Activated T-cell treated with anti-CD3 and anti-CD28 coated beads for 1 hour (primary cell): ENCODE measurements around the gene SNAPC5.
"Not testable (repeated sequence)": the region's sequence is repeated elsewhere in the genome, so short reads cannot be mapped to it uniquely, and the experiment has no call there.

Experiments
- DNase-seq: peaks from one replicate; pipeline ENCODE4 v3.0.0-alpha.2; 2020; ENCODE audit warnings: low read depth

Gene SNAPC5

GRCh38 chr15:66491846-66492245, 5.7 kb downstream of the SNAPC5 start:
- no peak for DNase-seq

GRCh38 chr15:66489179-66489791, 8.3 kb downstream of the SNAPC5 start:
- DNase-seq: no peak

GRCh38 chr15:66488525-66488924, 9.0 kb downstream of the SNAPC5 start:
- no peak for DNase-seq

DNA sequence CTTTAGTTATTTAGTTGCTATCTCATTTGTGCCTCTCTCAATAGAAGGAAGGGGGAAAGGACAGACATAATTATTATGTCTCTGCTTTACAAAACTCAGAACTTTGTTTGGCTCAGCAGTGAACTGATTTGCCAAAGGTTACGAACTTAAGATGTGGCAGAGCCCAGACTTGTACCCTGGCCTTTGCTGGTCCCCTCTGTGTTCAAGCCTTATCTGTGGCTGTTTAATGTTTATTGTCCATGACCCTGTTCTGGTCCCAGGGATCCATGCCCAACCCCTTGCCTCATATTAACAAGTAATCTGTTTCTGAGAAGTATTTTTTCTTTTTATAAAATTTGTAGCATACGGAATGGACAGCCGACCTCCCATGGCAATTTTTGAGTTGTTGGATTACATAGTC, 10.7 kb downstream of the SNAPC5 start:
- no peak for DNase-seq

GRCh38 chr15:66484539-66485112, 12.9 kb downstream of the SNAPC5 start:
- no peak for DNase-seq

- DNase-seq: no peak
Observed at GRCh38 chr15:66483131-66483566, 14.4 kb downstream of the SNAPC5 start.

- DNase-seq: no peak
Observed at GRCh38 chr15:66482539-66482938, 15.0 kb downstream of the SNAPC5 start.

DNA sequence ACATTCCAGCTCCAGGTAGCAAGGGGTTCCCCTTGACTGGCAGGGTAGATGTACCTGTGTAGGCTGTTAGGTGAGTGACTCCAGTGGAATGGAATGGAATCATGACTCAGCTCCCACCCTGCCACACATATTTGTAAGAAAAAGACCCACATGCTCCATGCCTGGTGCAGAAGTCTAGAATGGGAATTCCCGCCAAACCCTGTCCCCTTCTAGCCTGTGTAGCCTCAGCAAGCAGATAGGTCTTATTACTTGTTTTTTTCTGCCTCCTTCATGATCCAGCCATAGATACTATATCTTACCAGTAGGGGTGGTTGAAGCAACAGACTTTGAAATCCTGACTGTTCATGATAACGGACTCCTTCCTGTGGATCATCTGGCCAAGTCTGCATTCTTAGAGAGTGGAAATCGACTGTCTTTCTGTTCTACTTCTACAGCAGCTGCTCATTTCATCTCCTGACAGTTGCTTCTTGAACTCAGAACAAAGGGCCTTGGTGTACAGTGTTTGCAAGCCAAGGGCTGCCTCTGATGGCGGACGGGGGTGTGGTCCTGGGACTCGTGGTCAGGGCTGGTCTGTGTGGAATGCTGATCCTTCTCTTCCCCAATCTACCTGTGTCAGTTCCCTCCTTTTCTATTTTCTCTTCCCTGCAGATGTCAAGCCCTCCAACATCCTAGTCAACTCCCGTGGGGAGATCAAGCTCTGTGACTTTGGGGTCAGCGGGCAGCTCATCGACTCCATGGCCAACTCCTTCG, 16.3 kb downstream of the SNAPC5 start:
- DNase-seq: no peak

GRCh38 chr15:66480267-66480666, 17.3 kb downstream of the SNAPC5 start:
- no peak for DNase-seq

- DNase-seq: no peak
Observed at GRCh38 chr15:66477011-66477410, 20.6 kb downstream of the SNAPC5 start.

DNA sequence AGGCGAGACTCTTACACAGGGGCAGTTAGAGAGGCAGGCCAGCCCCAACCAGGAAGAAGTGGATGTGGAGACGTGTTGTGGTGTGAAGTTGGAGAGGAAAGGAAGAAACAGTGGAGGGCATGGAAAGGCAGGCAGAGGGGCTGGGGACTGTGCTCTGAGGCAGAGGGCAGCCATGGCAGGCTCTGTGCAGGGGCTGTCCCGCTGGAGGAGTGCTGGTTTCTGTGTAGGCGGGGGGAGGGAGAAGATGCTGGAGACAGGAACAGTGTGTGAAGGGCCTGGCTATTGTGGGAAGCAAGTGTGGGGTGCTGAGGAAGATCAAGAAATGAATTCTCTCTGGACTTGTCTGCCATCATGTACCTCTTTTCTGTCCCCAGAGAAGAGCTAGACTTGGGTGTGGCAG, 21.0 kb downstream of the SNAPC5 start:
- no peak for DNase-seq

- no peak for DNase-seq
Observed at GRCh38 chr15:66474963-66475362, 22.6 kb downstream of the SNAPC5 start.

DNA sequence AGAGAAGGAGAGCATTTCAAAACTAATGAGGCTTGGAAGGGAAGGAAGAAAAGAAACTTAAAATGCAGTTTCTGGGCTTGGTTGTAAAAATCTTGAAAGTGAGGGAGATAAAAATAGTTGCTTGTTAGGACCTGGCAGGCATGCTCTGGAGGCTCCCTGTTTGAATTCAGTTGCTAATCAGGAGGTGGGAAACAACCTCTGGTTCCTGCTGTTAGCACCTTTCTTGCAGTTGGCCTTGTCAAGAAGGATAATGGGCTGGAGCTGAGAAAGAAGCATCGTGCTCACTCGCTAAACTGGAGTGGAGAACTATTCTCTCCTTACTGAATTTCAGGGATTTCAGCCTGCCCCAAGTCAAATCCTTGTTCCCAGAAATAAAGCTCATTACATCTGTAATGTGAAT, 23.4 kb downstream of the SNAPC5 start:
- DNase-seq: no peak

GRCh38 chr15:66472176-66472999, 25.2 kb downstream of the SNAPC5 start:
- DNase-seq: no peak

DNA sequence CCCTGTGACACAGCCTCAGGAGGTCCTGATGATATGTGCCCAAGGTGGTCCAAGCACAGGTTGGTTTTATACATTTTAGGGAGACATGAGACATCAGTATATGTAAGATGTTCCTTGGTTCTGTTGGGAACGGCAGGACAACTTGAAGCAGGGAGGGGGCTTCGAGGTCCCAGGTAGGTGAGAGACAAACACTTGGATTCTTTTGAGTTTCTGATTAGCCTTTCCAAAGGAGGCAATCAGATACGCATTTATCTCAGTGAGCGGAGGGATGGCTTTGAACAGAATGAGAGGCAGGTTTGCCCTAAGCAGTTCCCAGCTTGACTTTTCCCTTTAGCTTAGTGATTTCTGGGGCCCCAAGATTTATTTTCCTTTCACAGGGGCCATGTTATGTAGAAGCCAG, 26.7 kb downstream of the SNAPC5 start:
- not testable (repeated sequence) for DNase-seq

- not testable (repeated sequence) for DNase-seq
Observed at GRCh38 chr15:66467162-66468040, 30.2 kb downstream of the SNAPC5 start.

- not testable (repeated sequence) for DNase-seq
Observed at GRCh38 chr15:66465294-66465693, 32.3 kb downstream of the SNAPC5 start.

DNA sequence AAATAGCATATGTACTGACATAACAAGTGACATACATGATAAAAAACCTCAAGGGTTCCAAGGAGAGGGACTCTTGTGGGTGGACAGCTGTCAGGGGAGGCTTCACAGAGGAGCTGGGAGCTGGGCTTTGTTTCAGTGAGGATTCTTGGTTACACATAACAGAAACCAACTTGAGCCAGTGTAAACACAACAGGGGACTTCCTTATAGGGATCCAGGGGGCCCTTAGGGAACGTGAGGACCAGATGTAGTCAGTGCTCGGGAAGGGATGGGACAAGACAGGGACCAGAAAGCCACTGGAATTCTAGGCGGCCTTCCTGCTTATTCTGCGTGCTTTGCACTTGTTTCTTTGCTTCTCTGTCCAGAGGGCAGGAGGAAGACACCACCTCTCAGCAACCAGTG, 34.9 kb downstream of the SNAPC5 start:
- no peak for DNase-seq

- no peak for DNase-seq
Observed at GRCh38 chr15:66461917-66462316, 35.6 kb downstream of the SNAPC5 start.

DNA sequence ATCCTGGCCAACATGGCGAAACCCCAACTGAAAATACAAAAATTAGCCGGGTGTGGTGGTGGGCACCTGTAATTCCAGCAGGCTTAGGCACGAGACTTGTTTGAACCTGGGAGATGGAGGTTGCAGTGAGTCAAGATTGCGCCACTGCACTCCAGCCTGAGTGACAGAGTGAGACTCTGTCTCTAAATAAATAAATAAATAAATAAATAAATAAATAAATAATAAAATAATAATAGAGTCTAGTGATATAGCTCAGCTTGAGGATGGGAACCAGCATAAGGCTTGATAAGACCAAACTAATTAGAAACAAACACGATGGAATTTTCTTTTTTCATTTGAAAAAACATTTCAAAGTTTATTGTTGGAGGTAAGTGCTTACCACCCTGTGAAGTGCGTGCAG, 36.3 kb downstream of the SNAPC5 start:
- not testable (repeated sequence) for DNase-seq

GRCh38 chr15:66459818-66460615, 37.5 kb downstream of the SNAPC5 start:
- DNase-seq: no peak
